ENCODE measurements around the gene STOM.

STOM gene

DNA sequence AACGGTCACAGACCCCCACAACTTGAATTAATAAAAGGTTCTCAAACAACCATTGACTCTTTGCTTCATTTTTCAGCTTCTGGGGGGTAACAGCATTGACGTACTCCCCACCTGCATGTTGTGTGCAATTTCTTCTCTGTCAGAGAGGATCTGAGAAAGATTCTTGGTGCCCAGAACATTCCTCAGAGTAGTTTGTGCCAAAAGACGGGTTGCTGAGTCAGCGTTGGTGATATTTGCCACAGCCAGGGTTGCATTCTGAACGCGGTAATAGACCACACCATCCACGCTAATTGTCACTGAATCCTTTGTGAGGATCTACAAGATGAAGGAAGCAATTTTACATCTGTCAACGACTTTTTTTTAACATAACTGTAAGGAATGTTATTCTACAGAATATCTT is 21.0 kb downstream of the STOM start:
- no peak for DNase-seq (ENCODE audit: low read depth in 2 of 2)

- no peak for DNase-seq (ENCODE audit: low read depth in 2 of 2)
These were observed 21.8 kb downstream of the STOM start for GRCh38 chr9:121348221-121348620.

GRCh38 chr9:121345070-121345469 is 25.0 kb downstream of the STOM start:
- DNase-seq (ENCODE audit: low read depth in 2 of 2): no peak

- DNase-seq (ENCODE audit: low read depth in 2 of 2): no peak
These were observed 25.9 kb downstream of the STOM start for GRCh38 chr9:121344184-121344583.

GRCh38 chr9:121340676-121341392 is 29.2 kb downstream of the STOM start:
- no peak for DNase-seq (ENCODE audit: low read depth in 2 of 2)

DNA sequence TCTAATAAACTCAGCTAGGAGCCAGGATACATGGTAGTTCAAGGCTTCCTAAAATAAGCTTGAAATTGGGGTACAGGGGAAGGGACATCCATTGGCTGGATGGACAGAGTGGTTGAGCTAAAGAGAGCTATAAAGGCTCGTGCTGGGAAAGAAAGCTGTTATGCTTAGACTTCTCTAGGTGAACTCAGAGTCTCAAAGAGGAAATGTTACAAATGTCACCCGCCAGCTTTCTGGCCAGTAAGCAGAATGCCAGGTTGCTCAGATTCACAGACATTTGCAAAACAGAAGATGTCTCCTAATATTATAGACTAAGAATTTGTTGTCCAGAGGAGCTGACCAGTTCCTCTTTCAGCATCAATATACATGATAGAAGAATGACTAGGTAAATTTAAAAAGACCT is 30.6 kb downstream of the STOM start:
- DNase-seq (ENCODE audit: low read depth in 2 of 2): no peak

- no peak for DNase-seq (ENCODE audit: low read depth in 2 of 2)
These were observed 33.4 kb downstream of the STOM start for GRCh38 chr9:121336665-121337064.

DNA sequence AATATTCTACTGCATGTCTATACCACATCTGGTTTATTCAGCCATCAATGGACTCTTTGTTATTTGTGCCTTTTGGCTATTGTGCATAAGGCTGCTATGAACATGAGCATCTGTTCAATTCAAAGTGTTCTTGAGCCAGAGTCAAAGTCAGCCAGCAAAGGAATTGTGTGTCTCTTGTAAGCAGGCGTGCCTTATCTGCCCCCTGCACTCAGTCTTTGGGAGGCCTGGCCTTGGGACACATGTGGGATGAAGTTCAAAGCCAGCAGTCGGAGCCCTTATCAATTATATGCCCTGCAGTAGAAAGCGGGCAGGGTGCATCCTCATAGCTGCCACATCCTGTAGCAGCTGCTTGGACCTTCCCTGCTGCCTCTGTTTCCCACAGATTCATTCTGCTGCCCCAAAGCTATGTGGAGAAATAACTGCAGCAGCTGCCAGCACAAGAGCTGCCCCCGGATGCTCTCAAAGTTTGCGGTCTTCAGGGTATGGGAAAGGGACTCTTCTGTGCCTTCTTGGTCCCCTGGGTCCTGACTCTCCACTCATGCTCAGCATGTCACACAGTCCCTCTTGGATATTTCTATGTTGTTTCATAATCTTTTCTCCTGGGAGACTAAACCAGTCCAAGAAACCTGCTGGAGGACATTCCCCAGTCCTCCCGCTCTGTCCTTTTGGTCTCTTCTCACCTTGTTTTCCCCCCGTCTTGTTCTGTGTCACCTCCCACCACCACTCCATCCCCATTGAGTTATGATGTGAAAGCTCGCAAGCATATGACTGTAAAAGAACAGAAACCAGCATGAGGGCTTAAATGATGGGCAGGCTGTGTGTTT is 35.9 kb downstream of the STOM start:
- DNase-seq (ENCODE audit: low read depth in 2 of 2): no peak

- peak in 1 of 2 experiments; percentile 27 for DNase-seq (ENCODE audit: low read depth in 2 of 2)
These were observed 37.9 kb downstream of the STOM start for GRCh38 chr9:121331992-121332685.

DNA sequence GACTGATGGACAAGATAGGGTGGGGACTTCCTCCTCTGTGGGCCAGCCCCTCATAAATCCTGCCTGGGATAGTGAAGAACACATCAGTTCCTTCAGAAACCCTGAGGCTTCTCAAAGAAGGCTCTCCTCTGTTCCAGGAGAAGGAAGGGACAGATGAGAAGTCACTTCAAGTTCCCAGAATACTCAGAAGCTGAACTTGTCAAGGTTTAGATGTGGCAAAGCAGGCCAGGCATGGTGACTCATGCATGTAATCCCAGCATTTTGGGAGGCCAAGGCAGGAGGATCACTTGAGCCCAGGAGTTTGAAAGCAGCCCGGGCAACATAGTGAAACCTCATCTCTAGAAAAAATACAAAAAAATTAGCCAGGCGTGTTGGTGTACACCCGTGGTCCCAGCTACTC is 38.5 kb downstream of the STOM start:
- DNase-seq (ENCODE audit: low read depth in 2 of 2): no peak

DNA sequence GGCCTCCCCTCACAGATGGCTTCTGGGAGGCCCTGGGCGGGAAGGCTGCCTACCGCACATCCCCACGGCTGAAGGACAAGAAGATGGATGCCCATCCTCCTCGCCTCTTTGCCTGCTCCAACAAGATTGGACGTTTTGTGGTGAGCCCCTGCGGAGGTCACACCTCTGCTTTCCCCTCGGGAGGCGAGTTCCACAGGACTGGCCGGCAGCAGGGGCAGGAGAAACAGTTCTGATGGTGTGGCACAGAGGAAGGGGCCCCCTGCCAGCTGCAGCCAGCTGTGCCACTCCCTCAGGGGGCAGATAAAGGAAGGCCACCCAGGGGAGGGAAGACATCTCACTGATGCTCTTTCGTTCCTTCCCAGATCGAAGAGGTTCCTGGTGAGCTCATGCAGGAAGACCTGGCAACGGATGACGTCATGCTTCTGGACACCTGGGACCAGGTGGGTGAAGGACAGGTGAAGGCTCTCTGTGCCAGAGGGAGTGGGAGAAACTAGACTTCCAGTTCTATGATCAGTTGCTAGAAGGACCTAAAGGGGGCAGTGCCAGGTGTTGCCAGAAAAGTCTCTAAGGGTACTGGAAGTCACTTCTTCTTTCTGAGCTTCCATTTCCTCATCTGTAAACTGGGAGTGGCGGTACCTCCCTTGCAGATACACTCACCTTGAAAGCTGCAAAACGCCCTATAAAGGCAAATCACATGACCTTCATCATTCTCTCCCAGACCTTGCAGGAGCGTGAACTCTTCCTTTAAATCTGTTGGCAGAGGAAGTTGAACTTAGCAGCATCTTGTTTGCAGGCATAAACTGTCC is 41.0 kb downstream of the STOM start:
- no peak for DNase-seq (ENCODE audit: low read depth in 2 of 2)

DNA sequence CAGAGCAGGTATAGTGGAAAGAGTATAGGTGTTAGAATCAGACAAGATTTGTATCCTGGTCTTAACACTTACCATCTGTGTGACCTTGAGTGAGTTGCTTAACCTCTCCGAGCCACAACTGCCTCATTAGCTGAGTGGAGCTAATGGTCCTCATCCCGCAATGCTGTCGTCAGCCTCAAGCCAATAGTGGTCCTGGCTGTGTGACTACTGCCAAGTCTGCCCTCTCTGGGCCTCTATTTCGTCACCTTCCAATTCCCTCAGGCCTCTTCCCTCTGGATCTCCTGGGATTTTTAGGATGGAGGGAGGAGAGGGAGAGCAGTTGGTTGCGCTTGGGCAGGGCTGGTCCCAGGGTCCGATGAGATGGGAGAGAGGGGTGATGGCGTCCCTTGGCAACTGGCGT is 41.6 kb downstream of the STOM start:
- no peak for DNase-seq (ENCODE audit: low read depth in 2 of 2)

- DNase-seq (ENCODE audit: low read depth in 2 of 2): no peak
These were observed 43.0 kb downstream of the STOM start for GRCh38 chr9:121326901-121327613.

DNA sequence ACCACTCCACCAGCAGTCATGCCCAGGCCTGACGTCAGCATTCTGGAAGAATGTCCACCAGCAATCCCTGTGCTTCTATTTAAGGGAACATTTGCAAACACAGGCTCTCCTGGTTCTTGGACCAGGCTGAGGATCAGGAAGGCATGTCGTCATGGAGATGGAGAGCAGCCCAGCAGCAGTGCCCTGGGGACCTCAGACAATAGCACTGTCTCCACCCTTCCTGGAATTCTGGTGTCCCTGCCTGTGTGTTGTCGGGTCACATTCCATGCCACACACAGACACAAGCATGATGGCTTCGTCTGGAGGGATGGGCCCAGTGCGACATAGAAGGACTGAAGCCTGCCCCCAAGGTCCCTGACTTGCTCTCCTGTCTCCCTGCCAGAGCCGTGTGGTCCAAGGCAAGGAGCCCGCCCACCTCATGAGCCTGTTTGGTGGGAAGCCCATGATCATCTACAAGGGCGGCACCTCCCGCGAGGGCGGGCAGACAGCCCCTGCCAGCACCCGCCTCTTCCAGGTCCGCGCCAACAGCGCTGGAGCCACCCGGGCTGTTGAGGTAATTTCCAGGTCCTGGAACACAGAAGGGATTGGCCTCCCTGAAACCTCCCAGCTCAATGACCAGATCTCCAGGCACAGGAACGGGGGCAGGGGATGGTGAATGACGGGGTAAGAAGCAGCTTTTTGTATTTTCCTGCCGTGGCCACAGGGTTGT is 43.8 kb downstream of the STOM start:
- peak in 1 of 2 experiments; percentile 17 for DNase-seq (ENCODE audit: low read depth in 2 of 2)

- DNase-seq (ENCODE audit: low read depth in 2 of 2): no peak
These were observed 44.7 kb downstream of the STOM start for GRCh38 chr9:121325387-121325786.

- no peak for DNase-seq (ENCODE audit: low read depth in 2 of 2)
These were observed 45.3 kb downstream of the STOM start for GRCh38 chr9:121324755-121325154.

- DNase-seq (ENCODE audit: low read depth in 2 of 2): no peak
These were observed 45.7 kb downstream of the STOM start for GRCh38 chr9:121324316-121324715.

- no peak for DNase-seq (ENCODE audit: low read depth in 2 of 2)
These were observed 46.5 kb downstream of the STOM start for GRCh38 chr9:121323449-121324151.

DNA sequence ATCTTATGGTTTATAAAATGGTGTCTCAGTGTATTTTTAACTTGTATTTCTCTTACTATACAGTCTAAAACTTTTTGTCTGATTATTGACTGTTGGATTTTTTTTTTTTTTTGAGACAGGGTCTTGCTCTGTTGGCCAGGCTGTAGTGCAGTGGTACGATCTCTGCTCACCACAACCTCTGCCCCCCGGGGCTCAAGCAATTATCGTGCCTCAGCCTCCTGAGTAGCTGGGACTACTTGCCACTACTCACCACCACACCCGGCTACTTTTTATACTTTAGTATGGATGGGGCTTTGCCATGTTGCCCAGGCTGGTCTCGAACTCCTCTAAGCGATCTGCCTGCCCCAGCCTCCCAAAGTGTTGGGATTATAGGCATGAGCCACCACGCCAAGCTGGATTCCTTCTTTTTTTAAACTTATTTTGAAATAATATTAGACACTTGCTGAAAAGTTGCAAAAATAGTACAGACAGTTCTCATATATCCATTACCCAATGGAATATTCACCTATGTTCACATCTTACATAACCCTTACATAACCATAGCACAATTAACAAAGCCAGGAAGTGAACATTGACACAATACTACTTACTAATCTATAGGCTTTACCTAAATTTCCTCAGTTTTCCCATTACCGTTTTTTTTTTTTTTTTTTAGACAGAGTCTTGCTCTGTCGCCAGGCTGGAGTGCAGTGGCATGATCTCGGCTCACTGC is 47.2 kb downstream of the STOM start:
- DNase-seq (ENCODE audit: low read depth in 2 of 2): no peak
